ENCODE data around the gene ZNF474.

The ZNF474 gene

DNA sequence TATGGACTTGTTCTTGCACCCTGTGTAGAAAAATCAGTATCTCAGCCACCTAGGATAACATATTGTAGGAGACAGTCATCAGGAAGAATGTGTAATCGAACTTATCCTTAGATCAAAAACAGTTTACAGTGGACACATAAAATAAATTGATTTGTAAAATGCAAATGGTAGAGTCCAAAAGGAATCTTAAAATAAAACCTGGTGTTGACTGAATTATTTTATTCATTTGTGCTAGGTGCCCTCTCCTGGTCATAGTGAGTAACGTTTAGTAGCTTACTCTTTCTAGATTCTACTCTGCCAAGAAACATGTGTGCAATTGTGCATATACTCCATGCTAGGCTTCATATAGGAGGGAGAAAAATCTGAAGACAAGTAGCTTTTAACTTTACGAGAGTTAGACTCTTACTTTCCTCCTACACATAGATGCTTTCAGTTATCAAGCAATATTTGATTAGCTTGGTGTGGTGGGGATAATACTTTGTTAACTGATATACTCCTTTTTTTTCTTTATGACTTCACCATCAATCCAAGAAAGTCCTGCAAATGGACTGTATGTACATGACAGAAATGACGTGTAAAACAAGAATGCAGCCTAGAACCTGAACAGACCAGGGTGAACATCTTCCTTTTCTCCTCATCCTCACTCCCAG lies 27.6 kb upstream of the ZNF474 start:
- Histone ChIP-seq H3K4me3 (ENCODE audit: low read length) (no peak overlapping the region), H3K27ac (ENCODE audit: low read depth, low read length) (no peak overlapping the region), H3K27me3 (ENCODE audit: control insufficient read depth, insufficient read depth, low read length) (no peaks in the 10 kb centered on the region), H3K9ac (ENCODE audit: low read length) (no peak overlapping the region), H3K36me3 (ENCODE audit: control insufficient read depth, insufficient read depth, low read length) (no peaks in the 10 kb centered on the region), H3K4me1 (ENCODE audit: control insufficient read depth, insufficient read depth, low read length) (no peaks in the 10 kb centered on the region)

DNA sequence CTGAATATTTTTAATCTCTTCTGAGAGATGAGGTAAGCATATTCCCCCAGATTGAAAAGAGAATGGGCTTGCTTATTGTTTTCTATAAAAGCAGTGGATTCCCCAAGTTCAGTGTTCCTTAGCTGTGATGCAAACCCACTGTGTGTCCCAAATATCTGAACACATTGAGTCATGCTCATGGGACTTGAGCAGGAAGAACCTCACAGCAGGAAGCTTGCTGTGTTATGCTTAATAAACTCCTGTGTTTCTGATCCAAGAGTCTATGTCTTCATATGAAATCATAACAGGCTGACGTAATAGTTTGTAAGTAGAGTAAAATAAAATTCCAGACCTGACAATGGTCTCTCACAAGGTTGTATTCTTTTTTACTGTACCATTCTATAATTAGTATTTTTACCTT lies 26.5 kb upstream of the ZNF474 start:
- Histone ChIP-seq H3K4me3 (ENCODE audit: low read length) (no peak overlapping the region), H3K36me3 (ENCODE audit: control insufficient read depth, insufficient read depth, low read length) (no peaks in the 10 kb centered on the region), H3K27ac (ENCODE audit: low read depth, low read length) (no peak overlapping the region), H3K9ac (ENCODE audit: low read length) (no peak overlapping the region), H3K4me1 (ENCODE audit: control insufficient read depth, insufficient read depth, low read length) (no peaks in the 10 kb centered on the region), H3K27me3 (ENCODE audit: control insufficient read depth, insufficient read depth, low read length) (no peaks in the 10 kb centered on the region)

DNA sequence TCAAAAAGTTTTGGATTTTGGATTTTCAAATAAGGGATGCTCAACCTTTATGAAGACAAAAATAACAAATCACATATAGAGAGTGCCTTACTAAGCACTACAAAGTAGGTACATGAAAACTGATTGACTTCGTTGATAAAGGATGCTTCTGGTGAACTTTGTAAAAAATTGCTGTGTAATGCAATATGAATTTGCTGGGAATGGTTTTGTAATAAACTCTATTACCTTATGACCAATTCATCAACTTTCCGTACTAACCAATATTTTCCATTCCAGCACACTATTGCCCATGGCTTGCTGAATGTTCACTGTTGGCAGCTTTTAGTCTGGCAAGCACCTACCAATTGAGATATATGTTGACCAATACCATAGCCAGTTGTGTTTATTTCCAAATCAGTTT lies 23.4 kb upstream of the ZNF474 start:
- Histone ChIP-seq H3K27ac (ENCODE audit: low read depth, low read length) (no peak overlapping the region), H3K4me1 (ENCODE audit: control insufficient read depth, insufficient read depth, low read length) (no peaks in the 10 kb centered on the region), H3K4me3 (ENCODE audit: low read length) (no peak overlapping the region), H3K9ac (ENCODE audit: low read length) (no peak overlapping the region), H3K36me3 (ENCODE audit: control insufficient read depth, insufficient read depth, low read length) (no peaks in the 10 kb centered on the region), H3K27me3 (ENCODE audit: control insufficient read depth, insufficient read depth, low read length) (no peaks in the 10 kb centered on the region)

DNA sequence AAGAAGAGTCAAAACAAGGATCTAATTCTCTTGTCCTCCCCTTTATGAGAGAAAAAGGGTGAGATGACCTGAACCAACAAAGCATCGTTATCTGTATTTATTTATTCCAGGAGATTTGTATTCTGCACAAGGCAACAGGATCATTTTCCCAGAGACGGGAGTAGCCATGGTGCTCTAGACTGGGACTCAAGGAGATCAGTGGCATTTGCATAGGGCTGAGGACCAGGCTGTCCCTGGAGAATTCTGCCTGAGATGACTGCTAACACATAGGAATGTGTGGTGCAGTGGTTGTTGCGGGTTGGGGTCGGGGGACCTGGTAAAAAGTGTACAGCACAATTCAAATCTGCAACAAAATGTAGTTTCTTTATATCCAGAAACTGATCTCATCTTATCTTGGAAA lies 22.3 kb upstream of the ZNF474 start:
- Histone ChIP-seq H3K4me3 (ENCODE audit: low read length) (no peak overlapping the region), H3K27ac (ENCODE audit: low read depth, low read length) (no peak overlapping the region), H3K4me1 (ENCODE audit: control insufficient read depth, insufficient read depth, low read length) (no peaks in the 10 kb centered on the region), H3K27me3 (ENCODE audit: control insufficient read depth, insufficient read depth, low read length) (no peaks in the 10 kb centered on the region), H3K9ac (ENCODE audit: low read length) (no peak overlapping the region), H3K36me3 (ENCODE audit: control insufficient read depth, insufficient read depth, low read length) (no peaks in the 10 kb centered on the region)

DNA sequence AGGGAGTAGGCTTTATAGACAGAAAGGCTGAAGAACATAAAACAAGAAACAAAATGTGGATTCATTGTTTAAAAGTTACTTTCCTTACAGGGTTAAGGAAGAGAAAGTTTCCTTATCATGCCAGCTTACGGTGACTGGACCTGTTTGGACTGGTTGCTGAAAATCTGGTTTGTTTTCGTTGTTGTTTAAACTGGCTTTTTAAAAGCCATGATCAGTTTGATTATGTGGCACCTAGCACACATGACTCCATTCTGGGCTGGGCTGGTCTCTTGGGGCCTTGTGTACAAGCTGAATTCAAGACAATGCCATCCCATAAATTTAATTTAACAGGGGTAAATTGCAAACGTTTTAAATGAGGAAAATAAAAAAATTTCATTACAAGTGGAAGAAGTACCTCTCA lies 18.4 kb upstream of the ZNF474 start:
- H3K4me3 ChIP-seq (ENCODE audit: low read length): no peak overlapping the region
- no peak overlapping the region for H3K9ac ChIP-seq (ENCODE audit: low read length)
- H3K36me3 ChIP-seq (ENCODE audit: control insufficient read depth, insufficient read depth, low read length): no peaks in the 10 kb centered on the region
- H3K4me1 ChIP-seq (ENCODE audit: control insufficient read depth, insufficient read depth, low read length): no peaks in the 10 kb centered on the region
- no peak overlapping the region for H3K27ac ChIP-seq (ENCODE audit: low read depth, low read length)
- no peaks in the 10 kb centered on the region for H3K27me3 ChIP-seq (ENCODE audit: control insufficient read depth, insufficient read depth, low read length)

DNA sequence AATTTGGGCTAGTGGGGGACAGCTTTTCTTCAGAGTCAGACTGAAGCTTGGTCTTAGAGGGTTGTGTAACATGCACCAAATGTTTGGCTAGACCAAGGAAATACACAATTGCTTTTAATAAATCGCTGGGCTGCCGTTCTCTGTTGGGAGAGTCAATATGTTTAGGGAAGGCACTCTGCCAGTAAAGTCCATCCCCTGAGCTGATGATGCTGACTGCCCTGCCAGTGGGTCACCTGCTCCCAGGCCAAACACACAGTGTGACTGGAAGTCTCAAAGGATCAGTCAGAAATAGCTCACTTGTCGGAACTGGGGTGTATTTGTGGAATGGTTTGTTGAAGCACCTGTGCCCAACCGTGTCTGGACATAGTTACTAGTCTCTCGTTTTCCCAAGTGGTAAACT lies 17.9 kb upstream of the ZNF474 start:
- H3K4me3 ChIP-seq (ENCODE audit: low read length): no peak overlapping the region
- H3K36me3 ChIP-seq (ENCODE audit: control insufficient read depth, insufficient read depth, low read length): no peaks in the 10 kb centered on the region
- no peak overlapping the region for H3K9ac ChIP-seq (ENCODE audit: low read length)
- no peaks in the 10 kb centered on the region for H3K27me3 ChIP-seq (ENCODE audit: control insufficient read depth, insufficient read depth, low read length)
- no peaks in the 10 kb centered on the region for H3K4me1 ChIP-seq (ENCODE audit: control insufficient read depth, insufficient read depth, low read length)
- H3K27ac ChIP-seq (ENCODE audit: low read depth, low read length): no peak overlapping the region

DNA sequence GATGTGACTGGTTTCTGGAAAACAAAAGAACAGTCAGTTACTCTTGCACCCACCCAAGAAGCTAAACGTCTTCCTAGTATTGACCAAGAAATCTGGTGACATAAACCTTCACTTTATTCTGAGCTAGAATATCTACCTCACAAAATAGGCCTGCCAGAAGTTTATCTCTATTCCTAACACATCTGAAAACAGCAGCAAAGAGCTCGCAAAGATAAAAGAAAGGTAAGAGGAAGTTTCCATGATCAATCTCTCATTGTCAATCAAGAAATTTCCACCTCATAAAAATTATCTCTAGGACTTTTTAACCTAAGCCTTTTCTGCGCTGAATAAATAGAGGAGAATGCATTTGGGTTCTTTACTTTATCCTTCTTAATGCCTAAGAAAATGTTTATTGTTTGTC lies 17.3 kb upstream of the ZNF474 start:
- H3K4me1 ChIP-seq (ENCODE audit: control insufficient read depth, insufficient read depth, low read length): no peaks in the 10 kb centered on the region
- H3K36me3 ChIP-seq (ENCODE audit: control insufficient read depth, insufficient read depth, low read length): no peaks in the 10 kb centered on the region
- H3K4me3 ChIP-seq (ENCODE audit: low read length): no peak overlapping the region
- H3K9ac ChIP-seq (ENCODE audit: low read length): no peak overlapping the region
- no peak overlapping the region for H3K27ac ChIP-seq (ENCODE audit: low read depth, low read length)
- H3K27me3 ChIP-seq (ENCODE audit: control insufficient read depth, insufficient read depth, low read length): no peaks in the 10 kb centered on the region

DNA sequence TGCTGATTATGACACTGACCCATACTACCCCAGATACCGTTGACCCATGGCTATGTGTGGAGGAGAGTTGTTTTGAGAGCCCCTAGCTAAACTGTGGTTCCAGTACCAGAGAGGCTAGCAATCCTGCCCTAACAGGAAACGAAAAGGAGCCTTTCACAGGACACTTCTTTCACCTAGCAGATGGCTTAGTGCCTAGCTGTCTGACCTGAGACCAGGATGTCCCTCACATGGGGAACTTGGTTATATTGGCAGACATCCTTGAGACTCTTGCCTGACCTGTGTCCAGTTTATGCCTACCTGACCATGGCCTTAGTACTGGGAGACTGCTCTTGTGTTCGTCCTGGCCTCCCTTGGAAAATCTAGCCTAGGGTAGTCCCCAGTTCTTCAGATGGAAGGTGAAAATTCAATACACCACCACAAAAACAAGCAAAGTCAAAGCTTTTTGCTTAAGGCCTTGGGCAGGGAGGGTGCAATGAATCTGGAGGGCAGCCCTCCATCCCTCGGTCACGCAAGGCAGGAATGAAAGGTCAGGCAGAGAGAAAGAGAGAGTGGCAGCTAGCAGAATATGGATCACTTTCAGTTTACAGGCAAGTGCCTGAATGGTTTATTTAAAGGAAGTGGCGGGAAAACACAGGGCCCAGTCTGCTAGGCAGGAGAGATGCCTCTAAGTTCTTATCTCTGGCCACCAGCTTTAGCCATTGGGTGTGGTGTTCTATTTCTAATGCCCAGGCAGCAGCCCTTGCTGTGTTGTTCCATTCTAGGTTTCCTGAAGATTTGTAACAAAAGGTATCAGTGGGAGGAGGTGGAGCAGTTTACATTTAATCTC lies 16.4 kb upstream of the ZNF474 start:
- Histone ChIP-seq H3K27me3 (ENCODE audit: control insufficient read depth, insufficient read depth, low read length) (no peaks in the 10 kb centered on the region), H3K4me3 (ENCODE audit: low read length) (no peak overlapping the region), H3K9ac (ENCODE audit: low read length) (no peak overlapping the region), H3K36me3 (ENCODE audit: control insufficient read depth, insufficient read depth, low read length) (no peaks in the 10 kb centered on the region), H3K27ac (ENCODE audit: low read depth, low read length) (no peak overlapping the region), H3K4me1 (ENCODE audit: control insufficient read depth, insufficient read depth, low read length) (no peaks in the 10 kb centered on the region)

DNA sequence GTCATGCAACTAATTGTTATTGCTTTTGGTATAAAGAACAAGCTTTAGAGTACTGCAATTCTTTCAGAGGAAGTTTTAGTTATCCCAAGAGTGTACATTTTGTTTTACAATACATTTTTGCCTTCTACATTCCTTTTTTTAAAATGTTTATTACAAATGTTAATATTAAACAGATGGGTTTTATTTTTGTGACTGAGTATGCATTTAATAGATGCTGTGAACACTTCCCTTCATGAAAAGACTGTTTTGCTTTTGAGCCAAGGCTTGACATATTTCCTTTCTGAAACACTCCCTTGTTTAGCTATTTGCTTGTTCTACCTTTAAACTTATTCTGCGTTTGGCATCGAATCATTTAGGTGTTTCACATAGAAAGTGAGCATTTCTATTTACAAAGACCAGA lies 14.8 kb upstream of the ZNF474 start:
- no peaks in the 10 kb centered on the region for H3K36me3 ChIP-seq (ENCODE audit: control insufficient read depth, insufficient read depth, low read length)
- no peaks in the 10 kb centered on the region for H3K4me1 ChIP-seq (ENCODE audit: control insufficient read depth, insufficient read depth, low read length)
- no peak overlapping the region for H3K27ac ChIP-seq (ENCODE audit: low read depth, low read length)
- H3K4me3 ChIP-seq (ENCODE audit: low read length): no peak overlapping the region
- H3K9ac ChIP-seq (ENCODE audit: low read length): no peak overlapping the region
- H3K27me3 ChIP-seq (ENCODE audit: control insufficient read depth, insufficient read depth, low read length): no peaks in the 10 kb centered on the region

DNA sequence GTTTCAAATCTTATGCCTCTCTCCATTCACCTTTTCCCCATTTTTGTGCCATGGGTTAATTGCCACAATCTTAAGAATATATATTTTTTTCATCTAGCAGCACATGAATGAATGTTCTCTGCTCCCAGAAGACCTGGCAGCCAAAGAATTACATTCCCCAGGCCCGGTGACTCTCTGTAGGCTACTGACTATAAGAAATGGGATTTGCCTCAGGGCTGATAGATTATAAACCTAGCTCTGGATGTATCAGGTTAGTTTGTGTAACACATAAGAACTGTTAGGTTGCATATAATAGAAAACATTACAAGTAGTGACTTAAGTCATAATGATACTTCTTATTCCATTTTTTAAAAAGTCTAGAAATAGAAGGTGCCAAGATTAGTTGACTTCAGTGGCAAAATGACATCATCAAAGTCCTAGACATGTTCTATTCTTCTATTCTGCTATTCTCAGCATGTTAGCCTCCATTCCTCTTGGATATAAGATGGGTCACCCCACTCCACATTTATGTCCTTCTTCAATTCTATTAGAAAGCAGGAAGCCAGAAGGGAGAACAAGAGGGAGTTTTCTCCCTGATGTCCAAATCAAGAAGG lies 10.9 kb upstream of the ZNF474 start:
- H3K4me3 ChIP-seq (ENCODE audit: low read length): no peak overlapping the region
- H3K27ac ChIP-seq (ENCODE audit: low read depth, low read length): no peak overlapping the region
- no peaks in the 10 kb centered on the region for H3K4me1 ChIP-seq (ENCODE audit: control insufficient read depth, insufficient read depth, low read length)
- H3K27me3 ChIP-seq (ENCODE audit: control insufficient read depth, insufficient read depth, low read length): no peaks in the 10 kb centered on the region
- no peaks in the 10 kb centered on the region for H3K36me3 ChIP-seq (ENCODE audit: control insufficient read depth, insufficient read depth, low read length)
- no peak overlapping the region for H3K9ac ChIP-seq (ENCODE audit: low read length)

DNA sequence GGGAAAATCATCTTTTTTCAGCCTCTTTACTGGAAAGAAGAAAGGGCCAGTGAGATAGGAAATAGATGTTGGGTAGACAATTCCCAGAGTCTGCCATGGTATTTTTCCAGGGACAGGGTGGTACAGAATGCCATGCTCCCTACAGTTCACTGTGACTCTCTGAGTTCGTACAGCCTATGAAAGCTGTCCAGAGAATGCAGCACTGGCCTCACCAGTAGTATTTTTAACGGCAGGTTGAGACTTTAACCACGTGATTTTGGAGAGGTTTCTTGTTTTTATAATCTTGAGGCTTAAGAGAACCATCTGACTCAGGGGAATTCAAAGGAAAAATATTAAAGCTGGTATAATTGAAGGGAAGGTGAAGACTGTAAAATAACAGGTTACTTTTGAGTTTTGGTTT lies 10.1 kb upstream of the ZNF474 start:
- H3K27ac ChIP-seq (ENCODE audit: low read depth, low read length): no peak overlapping the region
- no peaks in the 10 kb centered on the region for H3K27me3 ChIP-seq (ENCODE audit: control insufficient read depth, insufficient read depth, low read length)
- H3K9ac ChIP-seq (ENCODE audit: low read length): no peak overlapping the region
- H3K36me3 ChIP-seq (ENCODE audit: control insufficient read depth, insufficient read depth, low read length): no peaks in the 10 kb centered on the region
- H3K4me3 ChIP-seq (ENCODE audit: low read length): no peak overlapping the region
- H3K4me1 ChIP-seq (ENCODE audit: control insufficient read depth, insufficient read depth, low read length): no peaks in the 10 kb centered on the region

DNA sequence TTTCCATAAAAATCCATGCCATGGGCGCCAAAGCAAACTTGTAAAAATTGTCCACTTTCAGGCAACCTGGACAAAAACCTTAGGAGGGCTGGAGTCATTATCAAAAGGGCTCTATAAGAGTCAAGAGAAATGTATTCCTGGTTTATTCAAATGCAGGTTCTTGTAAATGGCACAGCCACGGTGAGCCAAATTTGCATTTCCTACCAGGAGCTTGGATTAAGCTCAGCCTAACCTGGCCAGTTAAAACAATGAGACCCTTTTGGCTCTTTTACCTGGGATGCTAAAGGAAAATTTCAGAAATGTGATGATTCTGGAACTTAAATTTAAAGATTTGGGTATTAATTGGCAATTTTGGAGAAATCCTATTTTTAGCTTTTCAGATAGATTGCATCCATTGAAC lies 8.9 kb upstream of the ZNF474 start:
- Histone ChIP-seq H3K27ac (ENCODE audit: low read depth, low read length) (no peak overlapping the region), H3K9ac (ENCODE audit: low read length) (no peak overlapping the region), H3K4me1 (ENCODE audit: control insufficient read depth, insufficient read depth, low read length) (no peaks in the 10 kb centered on the region), H3K4me3 (ENCODE audit: low read length) (no peak overlapping the region), H3K36me3 (ENCODE audit: control insufficient read depth, insufficient read depth, low read length) (no peaks in the 10 kb centered on the region), H3K27me3 (ENCODE audit: control insufficient read depth, insufficient read depth, low read length) (no peaks in the 10 kb centered on the region)

DNA sequence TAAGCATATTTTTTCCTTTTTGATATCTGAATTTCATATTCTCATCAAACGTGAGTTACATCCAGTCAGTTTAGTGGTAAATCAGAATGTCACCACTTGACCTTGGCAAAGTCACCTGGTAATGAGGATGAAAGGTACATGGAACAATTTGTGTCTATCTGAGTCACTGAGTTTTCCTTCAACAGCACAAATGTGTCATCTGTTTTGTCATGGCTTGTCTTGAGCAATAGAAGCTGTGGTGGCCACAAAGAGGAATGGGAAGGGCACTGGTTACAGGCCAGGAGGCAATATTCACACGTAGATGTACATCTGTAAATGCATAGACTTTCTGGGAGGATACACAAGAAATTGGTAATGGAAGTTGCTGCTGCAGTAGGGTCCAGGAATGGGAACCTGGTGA lies 8.4 kb upstream of the ZNF474 start:
- Histone ChIP-seq H3K4me1 (ENCODE audit: control insufficient read depth, insufficient read depth, low read length) (no peaks in the 10 kb centered on the region), H3K4me3 (ENCODE audit: low read length) (no peak overlapping the region), H3K27me3 (ENCODE audit: control insufficient read depth, insufficient read depth, low read length) (no peaks in the 10 kb centered on the region), H3K27ac (ENCODE audit: low read depth, low read length) (no peak overlapping the region), H3K9ac (ENCODE audit: low read length) (no peak overlapping the region), H3K36me3 (ENCODE audit: control insufficient read depth, insufficient read depth, low read length) (no peaks in the 10 kb centered on the region)

Measured in rectal smooth muscle tissue (tissue), 1 donor.